ENCODE measurements around the gene CSNK1G1.

Gene CSNK1G1

DNA sequence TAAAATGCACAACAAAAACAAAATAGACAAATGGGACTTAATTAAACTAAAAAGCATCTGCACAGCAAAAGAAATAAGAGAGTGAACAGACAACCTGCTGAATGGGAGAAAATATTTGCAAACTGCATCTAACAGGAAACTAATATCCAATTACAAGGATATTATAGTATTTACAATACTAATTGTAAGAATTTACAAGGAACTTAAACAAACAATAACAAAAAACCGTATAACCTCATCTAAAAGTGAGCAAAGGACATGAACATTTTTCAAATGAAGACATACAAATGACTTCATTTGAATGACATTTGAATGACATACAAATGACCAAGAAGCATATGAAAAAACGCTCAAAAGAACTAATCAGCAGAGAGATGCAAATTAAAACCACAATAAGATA lies 66.4 kb downstream of the CSNK1G1 start:
- peaks cover 15% of the 10 kb centered on the region; the same call in 1 of the 2 replicates for H3K79me2 ChIP-seq (ENCODE audit: insufficient read depth, low read length)

DNA sequence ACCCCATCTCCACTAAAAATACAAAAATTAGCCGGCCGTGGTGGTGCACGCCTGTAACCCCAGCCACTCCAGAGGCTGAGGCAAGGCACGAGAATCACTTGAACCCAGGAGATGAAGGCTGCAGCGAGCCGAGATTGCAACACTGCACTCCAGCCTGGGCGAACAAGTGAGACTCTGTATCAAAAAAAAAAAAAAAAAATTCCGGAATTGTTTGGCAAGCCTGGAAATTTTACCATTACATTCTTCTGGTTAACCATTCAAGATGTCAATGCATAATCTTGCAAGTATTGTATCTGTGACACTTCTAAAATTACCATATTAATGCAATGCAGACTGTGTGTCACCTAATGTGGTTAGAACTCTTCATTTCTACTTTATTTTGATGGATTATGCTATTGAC lies 67.0 kb downstream of the CSNK1G1 start:
- Histone ChIP-seq H3K9me2 (replicated peaks; ENCODE audit: insufficient read depth, low read length) (no peaks in the 10 kb centered on the region), H2AFZ (ENCODE audit: low read depth, low read length, severe bottlenecking) (no peak overlapping the region), H4K20me1 (ENCODE audit: low read depth, low read length) (peaks cover 7% of the 10 kb centered on the region; the same call in 1 of the 2 replicates), H3K9me3 (ENCODE audit: insufficient read depth, low read length) (no peaks in the 10 kb centered on the region), H3K27me3 (ENCODE audit: low read length) (no peaks in the 10 kb centered on the region), H3F3A (ENCODE audit: insufficient read depth) (no peaks in the 10 kb centered on the region), H3K36me3 (ENCODE audit: low read length) (no peaks in the 10 kb centered on the region; the same call in 1 of the 2 replicates), H3K4me3 (ENCODE audit: insufficient read depth, low read length, poor library complexity, severe bottlenecking) (no peak overlapping the region), H3K9ac (ENCODE audit: low read length) (no peak overlapping the region), H3K27ac (ENCODE audit: low read depth, low read length) (no peak overlapping the region), H3K4me2 (ENCODE audit: low read depth, low read length, poor library complexity, severe bottlenecking) (no peak overlapping the region), H3K79me2 (ENCODE audit: insufficient read depth, low read length) (peaks cover 18% of the 10 kb centered on the region; the same call in 1 of the 2 replicates)
- TF ChIP-seq EZH2phosphoT487 (conservative IDR thresholded peaks at IDR 0.05; ENCODE audit: low read length), result no peak
- TF ChIP-seq, protein P1, sequence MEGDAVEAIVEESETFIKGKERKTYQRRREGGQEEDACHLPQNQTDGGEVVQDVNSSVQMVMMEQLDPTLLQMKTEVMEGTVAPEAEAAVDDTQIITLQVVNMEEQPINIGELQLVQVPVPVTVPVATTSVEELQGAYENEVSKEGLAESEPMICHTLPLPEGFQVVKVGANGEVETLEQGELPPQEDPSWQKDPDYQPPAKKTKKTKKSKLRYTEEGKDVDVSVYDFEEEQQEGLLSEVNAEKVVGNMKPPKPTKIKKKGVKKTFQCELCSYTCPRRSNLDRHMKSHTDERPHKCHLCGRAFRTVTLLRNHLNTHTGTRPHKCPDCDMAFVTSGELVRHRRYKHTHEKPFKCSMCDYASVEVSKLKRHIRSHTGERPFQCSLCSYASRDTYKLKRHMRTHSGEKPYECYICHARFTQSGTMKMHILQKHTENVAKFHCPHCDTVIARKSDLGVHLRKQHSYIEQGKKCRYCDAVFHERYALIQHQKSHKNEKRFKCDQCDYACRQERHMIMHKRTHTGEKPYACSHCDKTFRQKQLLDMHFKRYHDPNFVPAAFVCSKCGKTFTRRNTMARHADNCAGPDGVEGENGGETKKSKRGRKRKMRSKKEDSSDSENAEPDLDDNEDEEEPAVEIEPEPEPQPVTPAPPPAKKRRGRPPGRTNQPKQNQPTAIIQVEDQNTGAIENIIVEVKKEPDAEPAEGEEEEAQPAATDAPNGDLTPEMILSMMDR (IDR thresholded peaks at IDR 0.05; ENCODE audit: insufficient read depth, low read length, poor library complexity, severe bottlenecking), result no peak

More for the DNA sequence above, 66.4 kb downstream of the CSNK1G1 start:
- TF ChIP-seq, protein P1 (IDR thresholded peaks at IDR 0.05; ENCODE audit: insufficient read depth, low read length, poor library complexity, severe bottlenecking), result no peak
- no peak for TF ChIP-seq EZH2phosphoT487 (conservative IDR thresholded peaks at IDR 0.05; ENCODE audit: low read length)
- Histone ChIP-seq H3K36me3 (ENCODE audit: low read length) (no peaks in the 10 kb centered on the region; the same call in 1 of the 2 replicates), H3K9me3 (ENCODE audit: insufficient read depth, low read length) (no peaks in the 10 kb centered on the region), H3K27me3 (ENCODE audit: low read length) (no peaks in the 10 kb centered on the region), H3K4me2 (ENCODE audit: low read depth, low read length, poor library complexity, severe bottlenecking) (no peak overlapping the region), H3K9ac (ENCODE audit: low read length) (no peak overlapping the region), H3K4me3 (ENCODE audit: insufficient read depth, low read length, poor library complexity, severe bottlenecking) (no peak overlapping the region), H2AFZ (ENCODE audit: low read depth, low read length, severe bottlenecking) (no peak overlapping the region), H4K20me1 (ENCODE audit: low read depth, low read length) (peaks cover 7% of the 10 kb centered on the region; the same call in 1 of the 2 replicates), H3F3A (ENCODE audit: insufficient read depth) (no peaks in the 10 kb centered on the region), H3K9me2 (replicated peaks; ENCODE audit: insufficient read depth, low read length) (no peaks in the 10 kb centered on the region), H3K27ac (ENCODE audit: low read depth, low read length) (no peak overlapping the region)

DNA sequence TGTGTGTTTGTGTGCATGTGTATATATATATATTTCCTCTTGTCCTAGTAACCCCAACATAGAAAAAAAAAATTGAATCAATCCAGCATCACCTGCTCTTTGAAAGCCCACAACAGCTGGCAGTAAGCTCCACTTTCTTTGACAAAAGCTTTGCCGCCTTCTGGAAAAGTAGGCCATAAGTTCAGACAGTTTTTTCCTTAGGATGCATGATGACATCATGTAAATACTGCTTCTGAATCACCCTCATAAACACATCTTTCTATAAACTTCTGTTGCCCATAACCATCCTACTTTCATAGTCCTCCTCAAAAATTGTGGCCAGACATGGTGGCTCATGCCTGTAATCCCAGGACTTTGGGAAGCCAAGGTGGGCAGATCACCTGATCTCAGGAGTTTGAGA lies 67.4 kb downstream of the CSNK1G1 start:
- Histone ChIP-seq H3F3A (ENCODE audit: insufficient read depth) (no peaks in the 10 kb centered on the region), H3K4me3 (ENCODE audit: insufficient read depth, low read length, poor library complexity, severe bottlenecking) (no peak overlapping the region), H3K27ac (ENCODE audit: low read depth, low read length) (no peak overlapping the region), H4K20me1 (ENCODE audit: low read depth, low read length) (peaks cover 7% of the 10 kb centered on the region; the same call in 1 of the 2 replicates), H2AFZ (ENCODE audit: low read depth, low read length, severe bottlenecking) (no peak overlapping the region), H3K9me3 (ENCODE audit: insufficient read depth, low read length) (no peaks in the 10 kb centered on the region), H3K79me2 (ENCODE audit: insufficient read depth, low read length) (peaks cover 18% of the 10 kb centered on the region; the same call in 1 of the 2 replicates), H3K36me3 (ENCODE audit: low read length) (no peaks in the 10 kb centered on the region; the same call in 1 of the 2 replicates), H3K4me2 (ENCODE audit: low read depth, low read length, poor library complexity, severe bottlenecking) (no peak overlapping the region), H3K9me2 (replicated peaks; ENCODE audit: insufficient read depth, low read length) (no peaks in the 10 kb centered on the region), H3K9ac (ENCODE audit: low read length) (no peak overlapping the region), H3K27me3 (ENCODE audit: low read length) (no peaks in the 10 kb centered on the region)
- no peak for TF ChIP-seq EZH2phosphoT487 (conservative IDR thresholded peaks at IDR 0.05; ENCODE audit: low read length)
- TF ChIP-seq, protein P1 (IDR thresholded peaks at IDR 0.05; ENCODE audit: insufficient read depth, low read length, poor library complexity, severe bottlenecking), result no peak
